Thoracic aorta (tissue), 2 donors: ENCODE data around the gene IGFBP6. TPM values are rescaled to one million over a fixed set of nuclear protein-coding genes. Genes with fewer than 3 reads are reported as not detected.
A peak's percentile ranks its signal among the peaks of the same experiment; 100 is the strongest.

Experiments
- ATAC-seq: fragments of 150-250 bp; one replicate; pipeline ENCODE4 v1.8.0; 2017; ENCODE audit warnings: low read depth; ENCODE audit not compliant: insufficient number of reproducible peaks, low FRiP score
- DNase-seq: peaks from one replicate; pipeline ENCODE4 v3.0.0-alpha.2; 2020; ENCODE audit warnings: low spot score
- H3K27ac ChIP-seq, 2 donors: fragments of 200-600 bp; sonication (generic); 1 replicate in 1 of 2; 2 replicates in 1 of 2; pipeline ENCODE4 v1.5.1; 2016; ENCODE audit warnings: mild to moderate bottlenecking in 2 of 2, moderate library complexity in 2 of 2
- H3K27me3 ChIP-seq: fragments of 200-600 bp; sonication (generic); replicated peaks from 2 replicates; pipeline ENCODE4 v1.6.0; 2016; ENCODE audit warnings: mild to moderate bottlenecking; ENCODE audit not compliant: insufficient read depth
- H3K36me3 ChIP-seq: fragments of 200-600 bp; sonication (generic); one replicate; pipeline ENCODE4 v1.5.1; 2016
- H3K4me1 ChIP-seq, 2 donors: fragments of 200-600 bp; sonication (generic); 1 replicate in 1 of 2; 2 replicates in 1 of 2; pipeline versions ENCODE4 v1.5.1 to v1.6.0; 2016; ENCODE audit warnings: low read depth in 2 of 2, mild to moderate bottlenecking in 1 of 2; ENCODE audit not compliant: control insufficient read depth in 1 of 2
- H3K4me3 ChIP-seq: fragments of 200-600 bp; sonication (generic); 2 replicates; pipeline ENCODE4 v1.5.1; 2016; ENCODE audit warnings: mild to moderate bottlenecking
- H3K9me3 ChIP-seq: fragments of 200-600 bp; sonication (generic); 2 replicates; pipeline ENCODE4 v1.5.1; 2016
- CTCF ChIP-seq: fragments of 200-600 bp; sonication (generic); IDR thresholded peaks from one replicate; pipeline ENCODE4 v1.5.1; 2019; ENCODE audit warnings: antibody characterized with exemption
- total RNA-seq, 2 donors: library from RNA; depleted of rRNA; stranded (reverse); fragments of >200 nt; gene quantifications; one replicate each; pipeline versions ENCODE4 v1.1.0 to v1.2.3, GENCODE V29; 2016

IGFBP6 gene
- total RNA-seq, 2 donors from 2014 or later = 1,999 to 2,150 TPM

GRCh38 chr12:53050426-53051057 is 46.9 kb upstream of the IGFBP6 start:
- Histone ChIP-seq H3K9me3 (no peaks in the 10 kb centered on the region), H3K4me3 (peak overlapping the region; percentile 78), H3K27me3 (no peaks in the 10 kb centered on the region), H3K27ac (peak overlapping the region; percentile 95 to 100), H3K36me3 (peaks cover 11% of the 10 kb centered on the region), H3K4me1 (peaks cover 40 to 66% of the 10 kb centered on the region in 2 donors)
- no peak for TF ChIP-seq CTCF
- ATAC-seq = no peak
- DNase-seq = no peak

GRCh38 chr12:53051058-53051880 is 46.2 kb upstream of the IGFBP6 start:
- Histone ChIP-seq H3K4me1 (peaks cover 40 to 65% of the 10 kb centered on the region in 2 donors), H3K27ac (peak overlapping the region; percentile 95 to 100), H3K4me3 (peak overlapping the region; percentile 78), H3K36me3 (peaks cover 18% of the 10 kb centered on the region), H3K27me3 (no peaks in the 10 kb centered on the region), H3K9me3 (no peaks in the 10 kb centered on the region)
- DNase-seq (no peak), ATAC-seq (no peak)
- peak; percentile 60 for TF ChIP-seq CTCF

DNA sequence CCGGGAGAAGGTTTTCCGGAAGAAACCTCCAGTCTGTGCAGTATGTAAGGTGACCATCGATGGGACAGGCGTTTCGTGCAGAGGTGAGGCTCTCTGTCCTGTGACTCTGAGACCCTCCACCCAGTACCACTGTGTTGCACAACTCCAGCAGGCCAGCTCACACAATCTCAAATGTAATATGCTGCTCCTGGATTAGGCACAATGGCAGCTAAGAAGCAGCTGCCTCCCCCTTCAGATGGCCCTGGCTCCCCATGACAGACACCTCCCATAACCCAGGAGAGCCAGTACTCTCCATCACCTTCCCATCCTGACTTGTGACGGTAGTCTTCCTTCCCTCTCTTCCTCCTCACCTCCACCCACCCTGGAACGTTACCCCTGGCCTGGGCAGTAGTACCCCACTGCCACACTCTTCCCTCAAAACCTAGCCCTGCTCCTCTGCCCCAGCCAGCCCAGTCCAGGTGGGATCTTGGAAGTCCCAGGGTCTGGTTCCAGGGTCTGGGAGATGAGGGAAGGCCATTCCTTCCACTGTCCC is 45.5 kb upstream of the IGFBP6 start:
- Histone ChIP-seq H3K27me3 (no peaks in the 10 kb centered on the region), H3K36me3 (peaks cover 23% of the 10 kb centered on the region), H3K9me3 (no peaks in the 10 kb centered on the region), H3K27ac (peak overlapping the region; percentile 95 to 100), H3K4me1 (peaks cover 40 to 65% of the 10 kb centered on the region in 2 donors), H3K4me3 (peak overlapping the region; percentile 78)
- no peak for ATAC-seq
- no peak for TF ChIP-seq CTCF
- no peak for DNase-seq

GRCh38 chr12:53052419-53053217 is 44.8 kb upstream of the IGFBP6 start:
- peaks cover 29% of the 10 kb centered on the region for H3K36me3 ChIP-seq
- H3K27ac ChIP-seq = peak overlapping the region; percentile 95 to 100
- H3K4me3 ChIP-seq = peak overlapping the region; percentile 78
- TF ChIP-seq CTCF = no peak
- H3K9me3 ChIP-seq = no peaks in the 10 kb centered on the region
- no peak for ATAC-seq
- H3K4me1 ChIP-seq = peaks cover 40 to 65% of the 10 kb centered on the region in 2 donors
- no peaks in the 10 kb centered on the region for H3K27me3 ChIP-seq
- peak; percentile 70 for DNase-seq
